ENCODE results near the gene TCF7.

TCF7 gene

DNA sequence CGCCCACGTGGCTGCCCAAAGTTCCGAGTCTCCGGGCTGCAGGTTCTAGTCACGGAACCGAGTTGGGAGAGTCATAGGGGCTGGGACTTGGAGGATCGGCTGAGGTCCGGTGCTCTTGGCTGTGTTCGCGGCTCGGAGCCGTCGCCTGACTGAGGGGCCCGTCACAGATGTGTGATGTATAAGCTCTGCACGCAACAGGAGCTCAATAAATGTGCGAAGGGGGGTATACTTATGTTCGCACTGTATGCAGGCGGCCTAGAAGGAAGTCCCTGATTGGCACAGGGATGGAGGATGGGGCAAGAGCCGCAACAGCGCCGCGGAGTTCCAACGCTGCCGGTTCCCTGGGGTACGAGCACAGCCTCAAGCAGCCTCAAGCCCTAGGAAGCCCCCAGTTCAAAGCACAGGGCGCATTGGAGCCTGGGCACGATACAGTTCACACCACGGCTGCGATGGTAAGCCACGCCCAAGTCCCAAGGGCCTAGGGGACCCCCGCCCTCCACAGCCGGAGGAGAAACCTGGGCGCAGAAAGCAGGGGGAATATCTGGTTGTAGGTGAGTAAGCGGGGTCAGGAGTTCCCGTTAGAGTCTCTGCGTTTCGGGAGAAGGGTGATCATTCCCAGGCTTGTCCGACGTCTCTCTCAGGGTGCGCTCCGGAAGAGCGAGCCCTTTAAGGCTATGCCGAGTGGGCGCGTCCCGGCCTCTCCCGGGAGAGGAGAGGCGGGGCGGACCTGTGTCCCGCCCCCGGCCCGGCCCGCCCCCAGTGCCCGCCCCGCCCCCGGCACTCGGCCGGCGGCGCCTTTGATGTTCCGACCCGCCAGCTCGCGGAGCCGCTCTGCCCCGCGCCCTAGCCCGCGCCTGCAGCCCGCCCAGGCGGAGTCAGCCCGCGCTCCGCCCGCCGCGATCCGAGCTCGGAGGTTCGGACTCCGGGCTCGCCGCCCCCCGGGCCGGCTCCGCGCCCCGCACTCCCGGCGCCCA is at the start of gene TCF7:
TSS of gene TCF7 (plus strand) at position 780 of the 974 bp plus-strand sequence. CDS start 226 bp downstream, outside the sequence.
- no peak for DNase-seq

DNA sequence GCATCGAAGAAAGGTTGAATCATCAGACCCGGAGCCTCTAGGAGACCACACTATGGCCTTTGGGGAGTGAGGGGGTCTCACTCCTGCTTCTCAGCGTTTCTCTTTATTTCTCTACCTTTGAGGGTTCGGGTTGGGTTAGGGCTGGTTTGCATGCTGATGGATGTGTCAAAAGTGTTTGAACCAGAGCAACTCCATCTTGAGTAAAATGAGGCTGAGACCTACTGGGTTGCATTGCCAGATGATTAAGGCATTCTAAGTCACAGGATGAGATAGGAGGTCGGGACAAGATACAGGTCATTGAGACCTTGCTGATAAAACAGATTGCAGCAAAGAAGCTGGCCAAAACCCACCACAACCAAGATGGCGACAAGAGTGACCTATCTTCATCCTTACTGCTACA is 44.9 kb upstream of the TCF7 start:
- no peak for DNase-seq

DNA sequence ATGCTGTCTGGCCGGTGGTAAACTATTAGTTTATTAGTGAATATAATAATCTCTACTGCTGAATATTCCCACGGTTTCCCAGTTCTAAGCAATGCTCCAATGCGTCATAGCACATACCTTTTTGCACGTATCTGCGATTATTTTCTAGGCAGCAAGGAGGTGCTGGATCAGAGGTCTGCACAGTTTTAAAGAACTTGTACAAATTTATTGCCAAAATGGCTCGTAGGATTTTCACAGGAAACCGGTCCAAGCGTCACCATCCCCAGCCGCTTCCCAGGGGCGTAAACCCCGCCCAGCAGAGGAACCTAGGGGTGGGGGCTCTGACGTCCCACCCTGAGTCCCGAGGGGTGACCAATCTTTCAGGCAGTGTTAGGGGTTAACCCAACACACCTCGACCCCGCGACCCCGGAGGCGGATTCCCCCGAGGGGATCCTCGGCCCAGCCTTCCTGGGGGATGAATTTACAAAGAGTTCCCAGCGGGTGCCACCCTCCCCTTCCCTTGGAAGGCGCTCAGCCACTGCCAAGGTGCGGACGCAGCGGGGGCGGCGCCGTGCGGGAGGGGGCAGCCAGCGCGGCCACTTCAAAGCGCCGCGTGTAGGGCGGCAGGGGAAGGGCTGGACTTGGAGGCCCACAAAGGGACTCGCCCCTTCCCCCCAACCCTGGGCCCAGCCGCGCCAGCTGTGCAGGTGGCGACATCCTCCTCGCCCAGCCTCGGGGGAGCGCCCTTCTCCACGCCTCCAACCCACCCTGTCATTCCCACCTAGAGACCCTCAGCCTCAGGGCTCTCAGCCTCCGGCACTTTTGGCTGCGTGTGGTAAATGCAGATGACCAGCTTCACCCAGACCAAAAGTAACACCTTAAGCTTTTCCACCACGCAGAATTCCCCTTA is 43.5 kb upstream of the TCF7 start:
- DNase-seq = no peak

DNA sequence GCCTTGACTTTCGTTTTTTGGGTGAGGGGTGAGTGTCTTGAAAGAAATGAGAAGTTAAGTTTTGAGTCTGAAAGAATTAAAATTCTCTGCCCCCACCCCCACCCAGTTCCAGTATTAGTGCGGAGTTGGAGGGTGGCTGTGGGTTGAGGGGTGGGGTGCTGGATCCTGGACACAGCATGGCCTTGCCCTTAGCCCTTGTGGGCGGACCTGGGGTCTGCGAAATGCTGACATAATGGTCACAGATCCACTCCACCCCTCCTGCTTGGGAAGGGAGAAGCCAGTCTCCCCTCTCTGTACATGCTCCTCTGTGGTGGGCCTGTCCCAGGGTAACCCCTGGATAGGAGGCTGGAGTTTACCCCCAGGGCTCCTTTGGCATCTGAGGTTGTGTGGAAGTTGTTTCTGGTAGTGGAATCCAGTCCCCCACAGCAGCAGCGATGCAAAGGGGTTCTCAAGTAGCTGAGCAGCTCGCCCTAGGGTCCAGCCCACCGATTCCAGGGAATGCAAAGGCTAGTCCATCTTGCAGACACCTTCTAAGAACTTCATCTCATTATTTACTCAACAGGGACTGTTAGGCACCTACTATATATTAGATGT is 42.8 kb upstream of the TCF7 start:
- no peak for DNase-seq

DNA sequence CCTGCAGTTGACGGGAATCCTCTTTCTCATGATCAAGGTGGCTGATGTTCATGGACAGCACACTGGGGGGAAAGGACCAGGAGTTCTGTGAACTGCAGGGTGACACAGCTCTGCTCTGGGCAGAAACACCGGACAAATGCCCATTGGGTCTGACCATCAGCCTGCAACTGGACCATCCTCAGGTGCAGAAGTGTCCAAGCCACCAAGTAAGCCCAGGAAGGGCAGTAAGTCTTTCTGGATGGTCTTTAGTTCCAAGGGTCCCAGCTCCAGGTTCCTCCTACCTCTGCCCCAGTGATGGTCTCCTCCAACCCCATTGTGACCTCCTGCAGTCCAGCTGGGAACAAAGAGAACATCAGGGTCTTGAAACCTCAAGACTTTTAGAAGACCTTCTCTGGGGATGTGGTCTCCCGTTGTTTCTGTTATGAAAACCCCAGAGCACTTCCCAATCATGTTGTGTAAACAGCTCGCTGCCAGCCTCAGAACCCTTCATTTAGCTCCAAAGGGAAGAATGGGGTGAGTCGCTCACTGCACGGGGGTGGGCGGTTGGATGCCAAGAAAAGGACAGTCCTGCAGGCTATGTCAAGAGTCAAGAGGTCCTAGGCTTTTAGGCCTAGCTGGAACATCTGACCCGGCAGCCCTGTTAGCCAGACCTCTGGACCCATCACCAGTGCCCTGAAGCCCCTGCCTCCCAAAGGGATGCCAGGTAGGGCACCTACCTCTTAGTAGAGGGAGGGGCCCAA is 41.8 kb upstream of the TCF7 start:
- no peak for DNase-seq

DNA sequence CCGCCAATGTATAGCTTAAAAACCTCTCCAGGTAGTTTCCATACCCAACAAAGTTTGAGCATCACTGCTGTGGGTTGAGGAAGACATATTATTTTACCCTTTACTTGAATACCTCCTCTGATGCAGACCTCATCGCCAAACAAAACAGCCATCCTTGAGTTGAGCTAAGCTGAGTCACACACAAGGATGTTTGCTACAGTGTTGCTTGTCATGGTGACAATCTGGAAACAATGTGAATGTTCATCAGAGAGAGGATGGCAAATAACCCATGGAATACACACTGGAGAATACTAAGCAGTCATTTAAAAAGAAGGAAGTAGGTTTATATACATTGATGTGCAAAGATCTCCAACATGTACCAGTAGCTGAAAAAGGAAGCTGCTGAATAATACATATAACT is 41.1 kb upstream of the TCF7 start:
- DNase-seq = no peak

DNA sequence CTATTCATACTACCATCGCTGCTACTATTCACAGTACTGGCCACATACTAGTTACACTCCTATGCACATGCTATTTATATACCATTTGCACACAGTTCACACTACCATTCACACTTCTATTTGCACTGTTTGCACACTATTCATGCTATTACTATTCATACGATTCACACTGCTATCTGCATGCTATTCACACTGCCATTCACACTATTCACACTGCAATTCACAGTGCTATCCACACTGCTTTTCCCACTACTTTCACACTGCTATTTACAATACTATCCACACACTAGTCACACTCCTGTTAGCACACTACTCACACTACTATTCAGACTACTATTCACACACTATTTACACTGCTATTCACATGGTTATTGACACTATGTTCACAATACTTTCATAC is 39.4 kb upstream of the TCF7 start:
- DNase-seq = no peak

DNA sequence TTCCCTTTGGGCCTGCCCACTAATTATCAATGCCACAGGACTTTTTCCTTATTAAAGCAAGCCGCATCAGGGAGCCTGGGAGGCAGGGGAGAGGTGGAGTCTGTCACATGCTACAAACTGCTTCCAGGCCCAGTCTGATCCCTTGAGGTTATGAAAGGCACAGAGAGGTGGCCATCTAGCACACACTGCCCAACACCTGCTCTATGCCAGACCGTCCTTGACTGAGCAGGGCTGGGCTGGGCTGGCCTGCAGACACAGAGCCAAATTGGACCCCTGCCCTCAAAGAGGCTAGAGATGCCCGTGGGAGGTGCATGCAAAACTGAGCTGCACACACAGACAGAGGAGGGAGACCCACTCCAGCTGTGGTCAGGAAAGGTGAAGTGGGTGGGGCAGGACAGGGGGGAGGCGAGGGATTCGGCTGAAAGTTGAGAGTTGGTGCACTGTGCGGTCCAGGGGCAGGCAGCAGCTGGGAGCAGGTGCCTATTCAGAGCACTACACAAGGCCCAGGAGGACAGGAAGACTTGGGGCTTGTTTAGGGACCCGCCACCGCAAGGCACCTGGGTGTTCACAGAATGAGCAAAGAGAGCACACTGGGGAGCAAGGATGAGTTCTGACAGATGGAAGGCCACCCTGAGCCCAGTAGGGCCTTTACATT is 36.4 kb upstream of the TCF7 start:
- DNase-seq = no peak

DNA sequence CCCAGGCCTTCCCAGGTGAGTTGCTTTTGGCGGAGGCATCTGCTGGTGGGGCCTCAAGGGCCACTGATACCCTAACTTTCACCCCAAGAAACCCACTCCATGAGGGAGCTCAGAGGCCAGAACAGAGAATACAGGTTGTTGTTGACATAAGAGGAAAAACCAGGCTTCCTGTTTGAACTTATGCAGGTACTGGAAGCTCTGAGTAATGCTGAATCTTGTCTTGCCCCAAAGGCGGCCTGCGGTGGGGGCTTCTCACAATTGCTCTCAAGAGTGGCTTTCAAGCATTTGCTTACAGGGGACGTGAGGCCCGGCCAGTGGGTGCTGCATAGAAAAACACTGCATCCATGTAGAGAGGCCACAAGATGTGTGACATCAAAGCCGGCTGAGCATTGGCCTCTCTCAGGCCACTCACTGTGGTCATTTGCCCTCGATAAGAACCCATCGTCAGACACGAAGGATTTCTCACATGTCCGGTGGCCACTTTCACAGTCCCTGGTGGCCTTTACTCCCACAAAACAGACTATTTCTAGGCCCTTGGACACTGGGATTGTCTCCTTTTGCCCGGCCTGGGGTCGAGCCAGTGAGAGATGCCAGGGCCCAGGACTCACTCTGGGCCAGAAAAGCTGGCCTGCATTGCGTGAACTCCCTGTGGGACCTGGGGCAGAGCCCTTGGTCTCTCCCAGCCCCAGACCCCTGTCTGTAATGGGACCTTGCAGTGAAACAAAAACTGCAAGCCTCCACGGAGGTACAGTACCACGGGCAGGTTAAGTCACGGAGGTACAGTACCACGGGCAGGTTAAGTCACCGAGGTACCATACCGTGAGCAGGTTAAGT is 34.5 kb upstream of the TCF7 start:
- no peak for DNase-seq

DNA sequence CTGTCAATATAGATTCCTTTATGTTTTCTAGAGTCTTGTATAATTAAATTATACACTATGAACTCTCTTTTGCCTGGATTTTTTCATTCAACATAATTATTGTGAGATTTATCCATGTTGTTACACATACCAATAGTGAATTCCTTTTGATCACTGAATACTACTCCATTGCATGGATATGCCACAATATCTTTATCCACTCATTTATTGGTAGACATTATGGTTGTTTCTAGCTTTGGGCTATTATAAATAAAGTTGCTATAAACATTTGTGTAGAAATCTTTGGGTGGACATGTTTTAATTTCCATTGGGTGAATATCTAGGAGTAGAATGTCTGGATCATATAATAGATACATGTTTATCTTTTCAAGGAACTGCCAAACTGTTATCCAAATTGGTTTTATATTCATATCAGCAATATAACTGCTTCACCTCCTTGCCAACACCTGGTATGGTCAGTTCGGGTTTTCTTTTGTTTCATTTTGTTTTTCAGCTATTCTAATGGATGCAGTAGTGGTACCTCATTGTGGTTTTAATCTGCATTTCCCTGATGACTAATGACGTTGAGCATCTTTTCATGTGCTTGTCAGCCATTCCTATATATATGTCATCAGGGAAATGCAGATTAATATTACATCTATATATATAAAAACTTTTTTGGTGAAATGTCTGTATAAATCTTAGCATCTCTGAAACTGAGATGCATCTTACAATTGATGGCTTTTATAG is 32.1 kb upstream of the TCF7 start:
- no peak for DNase-seq

DNA sequence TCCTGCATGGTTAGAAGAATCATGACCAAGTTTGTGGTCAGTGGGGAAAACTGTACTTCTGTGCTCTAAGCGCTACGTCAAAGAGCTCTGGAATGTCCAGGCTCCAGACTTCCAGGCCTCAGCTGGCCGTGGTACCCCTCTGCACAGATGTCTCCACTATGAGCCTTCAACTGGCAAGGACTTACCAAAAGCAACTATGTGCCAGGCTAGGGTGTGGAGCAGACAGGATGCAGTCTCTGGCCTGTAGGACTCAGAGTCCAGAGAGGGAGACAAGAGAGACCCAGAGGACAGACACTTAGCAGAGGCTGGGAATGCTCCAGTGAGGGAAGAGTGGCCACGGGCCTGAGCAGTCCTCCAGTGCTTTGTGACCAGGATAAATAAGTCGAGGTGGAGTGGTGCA is 31.0 kb upstream of the TCF7 start:
- DNase-seq = no peak

DNA sequence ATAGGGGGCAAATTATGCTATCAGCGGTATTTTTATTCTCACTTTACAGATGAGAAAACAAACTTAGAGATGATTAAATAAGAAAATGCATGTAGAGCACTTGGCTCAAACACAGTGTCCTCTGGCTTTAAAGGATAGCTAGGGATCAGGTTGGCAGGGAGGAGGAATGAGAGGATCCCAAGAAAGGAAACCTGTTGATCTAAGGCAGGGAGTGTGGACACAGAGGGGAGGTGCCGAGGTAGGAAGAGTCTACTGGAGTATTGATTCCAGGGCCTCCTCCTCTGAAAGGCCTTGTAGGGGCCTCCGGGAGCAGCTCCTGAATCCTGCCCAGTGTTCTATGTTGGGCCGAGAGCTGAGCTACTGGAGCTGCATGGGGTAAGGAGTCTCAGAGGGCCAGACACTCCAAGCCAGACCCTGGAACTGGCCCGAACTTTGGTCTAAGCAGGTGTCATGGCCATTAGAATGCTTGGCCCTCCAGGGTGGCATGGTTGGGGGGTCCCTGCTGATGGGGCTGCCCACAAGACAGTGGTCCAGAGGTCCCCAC is 30.4 kb upstream of the TCF7 start:
- no peak for DNase-seq

DNA sequence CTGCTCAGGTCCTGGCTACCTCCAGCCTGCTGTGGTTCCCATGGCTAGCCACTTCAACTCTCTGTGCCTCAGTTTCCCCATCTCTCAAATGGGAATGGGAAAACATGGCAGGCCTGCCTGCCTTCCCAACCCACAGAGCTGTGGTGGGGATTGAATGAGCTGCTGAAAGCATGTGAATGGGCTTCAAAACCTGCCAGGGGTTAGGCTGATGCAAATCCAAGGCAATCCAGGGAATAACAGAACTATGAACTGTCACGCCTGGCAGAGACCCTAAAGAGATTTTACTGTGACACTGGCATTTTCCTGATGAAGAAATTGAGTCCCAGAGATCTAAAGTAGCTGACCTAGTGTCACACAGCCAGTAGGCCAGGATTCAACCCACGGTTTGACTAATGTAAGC is 29.9 kb upstream of the TCF7 start:
- no peak for DNase-seq

DNA sequence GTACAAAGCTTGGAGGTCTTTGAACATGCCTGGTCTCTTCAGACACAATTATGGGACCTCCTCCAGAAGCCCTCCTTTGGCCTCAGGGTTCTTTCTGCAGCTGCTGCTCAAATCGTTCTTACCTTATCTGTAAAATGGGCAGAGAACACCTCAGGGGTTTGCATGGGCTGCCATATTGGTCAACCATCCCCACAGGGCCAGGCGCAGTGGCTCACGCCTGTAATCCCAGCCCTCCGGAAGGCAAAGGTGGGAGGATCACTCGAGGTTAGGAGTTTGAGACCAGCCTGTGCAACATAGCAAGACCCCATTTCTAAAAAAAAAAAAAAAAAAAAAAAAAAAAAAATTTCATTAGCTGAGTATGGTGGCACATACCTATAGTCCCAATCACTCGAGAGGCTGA is 29.1 kb upstream of the TCF7 start:
- no peak for DNase-seq

DNA sequence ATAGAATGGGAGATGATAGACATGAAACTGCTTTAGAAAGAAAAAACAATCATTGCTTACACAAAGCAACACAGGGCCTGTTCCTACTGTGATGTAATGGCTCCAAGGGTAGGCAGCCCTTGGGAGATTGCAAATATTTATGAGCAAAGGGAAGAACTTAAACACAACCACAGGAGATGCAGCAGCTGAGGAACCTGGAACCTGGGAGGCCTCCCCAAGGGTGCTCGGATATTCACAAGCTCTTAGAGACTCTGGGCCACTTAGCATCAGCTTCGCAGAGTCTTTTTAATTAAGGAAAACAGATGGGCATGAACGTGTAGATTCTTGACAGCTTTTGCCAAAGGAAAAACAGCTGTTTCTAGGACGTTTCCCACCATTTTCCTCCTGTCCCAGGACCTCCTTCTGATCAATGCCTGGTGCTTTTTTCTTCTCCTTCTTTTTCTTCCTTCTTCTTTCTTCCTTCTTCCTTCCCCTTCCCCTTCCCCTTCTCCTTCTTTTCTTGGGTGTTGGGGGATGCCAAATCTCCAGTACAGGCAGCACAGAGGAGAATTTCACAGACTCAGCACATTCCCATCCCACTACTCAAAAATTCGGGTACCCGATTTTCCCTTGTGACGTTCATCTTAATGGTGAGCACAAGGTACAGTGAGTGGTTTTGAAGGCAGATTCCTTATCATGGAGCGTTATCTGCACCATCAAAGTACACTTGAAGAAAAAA is 28.1 kb upstream of the TCF7 start:
- peak; percentile 20 for DNase-seq

DNA sequence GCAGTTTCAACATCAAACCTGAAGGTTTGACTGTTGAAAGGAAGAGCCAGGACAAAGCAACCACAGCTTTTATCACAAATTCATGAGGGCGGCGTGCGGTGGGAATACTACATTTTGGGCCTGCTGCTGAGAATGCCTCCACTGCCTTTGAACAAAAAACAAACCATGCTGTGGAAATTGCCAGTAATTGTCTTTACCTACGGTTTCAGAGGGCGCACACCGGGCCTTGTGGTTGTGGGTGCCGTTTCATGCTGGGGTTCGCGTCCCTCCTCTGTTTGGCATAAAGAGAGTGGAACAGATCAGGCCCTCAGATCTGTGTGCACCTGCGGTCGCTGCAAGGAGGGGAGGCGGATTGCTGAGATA is 27.6 kb upstream of the TCF7 start:
- no peak for DNase-seq

DNA sequence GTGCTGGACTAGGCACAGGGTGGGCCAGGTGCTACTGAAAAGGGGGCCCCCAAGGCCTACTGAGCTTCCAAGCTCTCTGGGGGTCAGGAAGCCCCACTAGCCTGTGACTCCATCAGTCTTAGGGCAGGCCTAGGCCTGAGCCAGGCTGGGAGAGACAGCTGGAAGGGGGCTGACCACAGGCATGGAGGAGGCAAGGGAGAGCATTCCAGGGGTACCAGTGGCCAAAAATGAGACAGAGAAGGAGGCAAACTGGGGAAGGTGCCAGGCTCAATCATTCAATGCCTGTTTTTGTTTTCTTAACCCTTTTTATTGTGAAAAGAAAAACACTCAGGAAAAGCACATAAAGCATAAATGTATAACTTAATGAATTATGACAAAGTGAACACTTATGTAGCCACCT is 26.2 kb upstream of the TCF7 start:
- DNase-seq = no peak

DNA sequence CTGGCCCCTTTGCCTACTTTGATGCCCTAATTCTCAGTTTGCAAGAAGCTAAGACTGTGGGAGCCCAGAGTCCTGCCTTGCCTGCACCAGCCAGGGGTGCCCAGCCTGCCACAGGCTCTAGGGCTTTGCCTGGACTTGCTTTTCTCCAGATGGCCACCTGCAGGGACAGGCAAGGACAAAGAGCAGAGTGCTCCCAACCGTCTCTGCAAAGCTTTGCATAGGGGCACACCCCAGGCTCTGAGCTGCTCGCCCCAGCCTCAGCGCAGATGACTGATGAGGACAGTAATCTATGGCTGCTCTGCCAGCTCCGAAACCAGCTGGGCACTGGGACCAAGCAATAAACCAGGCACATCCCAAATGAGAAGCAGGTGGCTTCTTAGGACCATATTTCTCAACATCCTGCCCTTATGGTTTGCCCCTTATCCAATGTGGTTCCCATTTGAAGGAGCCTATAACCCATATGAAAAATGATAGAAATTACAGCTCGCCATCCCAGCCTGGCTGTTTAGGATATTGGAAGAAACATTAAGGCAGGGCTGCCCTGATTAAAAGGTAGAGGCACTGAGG is 25.4 kb upstream of the TCF7 start:
- DNase-seq = no peak

DNA sequence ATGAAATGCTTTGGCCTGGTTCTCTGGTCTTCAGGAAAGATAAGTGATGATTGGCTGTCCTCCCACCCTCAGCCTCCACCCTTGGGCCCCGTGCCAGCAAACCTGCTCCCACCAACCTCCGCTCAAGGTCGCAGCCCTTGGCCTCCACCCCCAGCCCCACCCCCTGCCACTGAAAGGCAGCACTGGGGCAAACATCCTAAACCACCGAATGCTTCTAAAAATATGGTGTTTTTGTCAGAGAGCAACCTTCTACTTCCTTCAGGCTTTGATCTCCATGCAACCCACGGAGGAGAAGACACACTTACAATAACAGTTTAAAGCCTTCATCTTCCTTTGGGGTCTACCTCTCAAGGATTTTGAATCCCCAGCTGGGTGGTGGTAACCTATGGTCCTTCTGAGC is 24.0 kb upstream of the TCF7 start:
- no peak for DNase-seq

Data from NCI-H524 treated with DMSO at 0.1 percent for 48 hours (cell line).